Measurements from ENCODE around the gene ZC3H7A.

The ZC3H7A gene

DNA sequence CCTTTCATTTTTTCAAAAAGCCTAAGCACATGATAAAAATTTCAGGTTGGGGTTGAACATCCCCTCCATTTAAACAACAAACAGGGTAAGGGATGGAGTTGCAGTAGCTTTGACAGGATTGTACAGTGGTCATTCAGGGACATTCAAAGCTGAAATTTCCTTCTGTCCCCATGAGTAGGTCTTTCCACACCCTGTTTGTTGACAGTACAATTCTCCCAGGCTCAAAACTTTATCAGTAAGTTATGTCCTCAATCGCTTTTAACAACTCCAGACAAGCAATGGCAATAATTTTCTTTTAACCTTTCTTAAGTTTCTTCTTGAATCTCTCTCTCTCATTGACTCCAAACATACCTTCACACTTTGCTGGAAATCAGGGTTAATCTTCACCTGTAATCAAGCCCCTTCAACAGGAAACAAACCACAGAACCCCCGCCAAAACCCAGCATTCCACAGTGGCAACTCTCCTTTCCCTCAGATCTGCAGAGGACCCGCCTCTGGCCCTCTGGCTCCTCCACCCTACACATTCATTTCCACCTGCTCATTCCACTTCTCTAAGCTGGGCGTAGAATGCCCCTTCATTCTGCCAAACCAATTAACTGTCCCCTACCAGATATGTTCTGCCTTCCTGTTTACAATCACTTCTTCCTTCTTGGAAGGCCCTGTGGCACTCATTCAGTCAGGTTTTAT, 75.1 kb downstream of the ZC3H7A start:
- TF ChIP-seq, protein P1, sequence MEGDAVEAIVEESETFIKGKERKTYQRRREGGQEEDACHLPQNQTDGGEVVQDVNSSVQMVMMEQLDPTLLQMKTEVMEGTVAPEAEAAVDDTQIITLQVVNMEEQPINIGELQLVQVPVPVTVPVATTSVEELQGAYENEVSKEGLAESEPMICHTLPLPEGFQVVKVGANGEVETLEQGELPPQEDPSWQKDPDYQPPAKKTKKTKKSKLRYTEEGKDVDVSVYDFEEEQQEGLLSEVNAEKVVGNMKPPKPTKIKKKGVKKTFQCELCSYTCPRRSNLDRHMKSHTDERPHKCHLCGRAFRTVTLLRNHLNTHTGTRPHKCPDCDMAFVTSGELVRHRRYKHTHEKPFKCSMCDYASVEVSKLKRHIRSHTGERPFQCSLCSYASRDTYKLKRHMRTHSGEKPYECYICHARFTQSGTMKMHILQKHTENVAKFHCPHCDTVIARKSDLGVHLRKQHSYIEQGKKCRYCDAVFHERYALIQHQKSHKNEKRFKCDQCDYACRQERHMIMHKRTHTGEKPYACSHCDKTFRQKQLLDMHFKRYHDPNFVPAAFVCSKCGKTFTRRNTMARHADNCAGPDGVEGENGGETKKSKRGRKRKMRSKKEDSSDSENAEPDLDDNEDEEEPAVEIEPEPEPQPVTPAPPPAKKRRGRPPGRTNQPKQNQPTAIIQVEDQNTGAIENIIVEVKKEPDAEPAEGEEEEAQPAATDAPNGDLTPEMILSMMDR (IDR thresholded peaks at IDR 0.05; ENCODE audit: low read depth, low read length) = no peak
- Histone ChIP-seq H3K36me3 (peaks cover 13% of the 10 kb centered on the region), H3K4me1 (no peaks in the 10 kb centered on the region), H3K4me3 (ENCODE audit: low read depth, low read length) (no peak overlapping the region), H3K27me3 (no peaks in the 10 kb centered on the region), H3K9me3 (no peaks in the 10 kb centered on the region)
- DNase-seq = no peak

DNA sequence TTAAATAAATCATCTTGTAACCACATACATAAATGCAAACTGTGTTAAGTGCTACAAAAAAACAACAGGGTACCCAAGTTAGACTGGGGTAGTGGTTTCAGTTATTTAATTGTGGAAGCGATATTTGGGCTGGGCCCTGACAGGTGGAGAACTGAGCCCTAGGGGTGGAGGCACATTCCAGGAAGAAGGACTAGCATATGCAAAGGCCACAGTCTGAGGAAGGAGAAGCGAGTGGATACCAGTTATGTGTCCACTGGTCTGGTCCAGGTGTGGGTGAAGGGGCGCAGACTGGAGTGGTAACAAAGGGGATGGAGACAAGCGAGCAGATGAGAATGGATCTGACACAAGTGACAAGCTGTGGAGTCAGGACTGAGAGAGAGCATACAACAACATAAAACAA, 77.3 kb downstream of the ZC3H7A start:
- TF ChIP-seq, protein P1 (IDR thresholded peaks at IDR 0.05; ENCODE audit: low read depth, low read length) = no peak
- DNase-seq = no peak
- Histone ChIP-seq H3K9me3 (no peaks in the 10 kb centered on the region), H3K4me1 (no peaks in the 10 kb centered on the region), H3K36me3 (peaks cover 5% of the 10 kb centered on the region), H3K27me3 (no peaks in the 10 kb centered on the region), H3K4me3 (ENCODE audit: low read depth, low read length) (no peak overlapping the region)

DNA sequence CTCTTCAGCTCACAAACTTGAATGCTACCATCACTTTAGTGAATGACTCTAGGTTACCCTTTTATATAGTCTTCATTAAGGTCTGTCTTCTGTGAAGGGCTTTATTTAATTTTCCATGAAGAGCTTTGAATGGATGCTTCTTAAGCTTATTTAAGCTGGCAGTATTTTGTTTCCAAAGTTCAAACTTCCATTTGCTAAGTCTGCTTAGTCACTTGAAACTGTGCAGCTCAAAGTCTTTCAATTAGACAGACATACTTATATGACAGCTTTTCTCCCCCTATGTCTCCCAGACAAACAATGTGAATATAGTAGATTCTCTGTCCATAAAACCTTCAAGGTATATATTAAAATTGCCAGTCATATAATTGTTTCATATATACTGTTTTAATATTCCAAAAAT, 77.9 kb downstream of the ZC3H7A start:
- no peak overlapping the region for H3K4me3 ChIP-seq (ENCODE audit: low read depth, low read length)
- no peak for DNase-seq
- peaks cover 5% of the 10 kb centered on the region for H3K36me3 ChIP-seq
- no peaks in the 10 kb centered on the region for H3K4me1 ChIP-seq
- no peaks in the 10 kb centered on the region for H3K9me3 ChIP-seq
- TF ChIP-seq, protein P1 (IDR thresholded peaks at IDR 0.05; ENCODE audit: low read depth, low read length) = no peak
- H3K27me3 ChIP-seq = no peaks in the 10 kb centered on the region

DNA sequence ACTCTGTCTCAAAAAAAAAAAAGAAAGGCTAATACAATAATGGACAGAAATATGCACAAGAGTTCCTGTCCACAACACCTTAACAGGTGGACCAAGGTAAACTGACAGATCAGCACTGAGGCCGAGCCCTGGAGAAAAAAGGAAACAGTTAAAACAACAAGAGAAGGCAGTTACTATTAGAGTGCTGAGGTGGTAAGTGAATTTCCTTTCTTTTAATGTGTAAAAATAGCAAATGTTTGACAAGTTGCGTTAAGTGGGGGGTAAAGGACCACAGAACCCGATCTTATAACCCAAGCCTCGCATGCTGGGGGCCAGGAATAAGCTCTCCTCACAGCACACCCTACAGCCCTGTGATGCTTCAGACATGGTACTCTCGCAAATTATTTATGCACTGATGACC, 79.2 kb downstream of the ZC3H7A start:
- no peaks in the 10 kb centered on the region for H3K27me3 ChIP-seq
- TF ChIP-seq, protein P1 (IDR thresholded peaks at IDR 0.05; ENCODE audit: low read depth, low read length) = no peak
- no peak overlapping the region for H3K4me3 ChIP-seq (ENCODE audit: low read depth, low read length)
- no peaks in the 10 kb centered on the region for H3K9me3 ChIP-seq
- peaks cover 7% of the 10 kb centered on the region for H3K36me3 ChIP-seq
- no peaks in the 10 kb centered on the region for H3K4me1 ChIP-seq
- DNase-seq = no peak

DNA sequence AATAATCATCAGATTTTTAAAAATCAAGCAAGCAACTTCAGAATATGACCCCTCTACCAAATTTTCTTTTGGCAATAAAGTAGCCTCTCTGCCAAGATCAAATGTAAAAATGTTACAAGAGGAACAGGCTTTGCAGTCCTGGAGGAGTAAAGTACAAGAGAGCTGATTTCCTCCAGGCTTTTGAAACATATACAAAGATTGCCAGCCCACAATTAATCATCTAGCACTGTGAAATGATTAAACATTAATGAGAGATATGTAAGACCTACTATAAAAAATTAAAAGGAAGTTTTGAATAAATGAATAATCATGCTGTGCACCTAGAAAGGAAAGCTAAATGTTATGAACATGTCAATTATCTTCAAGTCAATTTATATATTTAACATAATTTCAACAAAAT, 80.7 kb downstream of the ZC3H7A start:
- Histone ChIP-seq H3K36me3 (peaks cover 7% of the 10 kb centered on the region), H3K9me3 (no peaks in the 10 kb centered on the region), H3K27me3 (no peaks in the 10 kb centered on the region), H3K4me1 (no peaks in the 10 kb centered on the region), H3K4me3 (ENCODE audit: low read depth, low read length) (no peak overlapping the region)
- TF ChIP-seq, protein P1 (IDR thresholded peaks at IDR 0.05; ENCODE audit: low read depth, low read length) = no peak
- no peak for DNase-seq

DNA sequence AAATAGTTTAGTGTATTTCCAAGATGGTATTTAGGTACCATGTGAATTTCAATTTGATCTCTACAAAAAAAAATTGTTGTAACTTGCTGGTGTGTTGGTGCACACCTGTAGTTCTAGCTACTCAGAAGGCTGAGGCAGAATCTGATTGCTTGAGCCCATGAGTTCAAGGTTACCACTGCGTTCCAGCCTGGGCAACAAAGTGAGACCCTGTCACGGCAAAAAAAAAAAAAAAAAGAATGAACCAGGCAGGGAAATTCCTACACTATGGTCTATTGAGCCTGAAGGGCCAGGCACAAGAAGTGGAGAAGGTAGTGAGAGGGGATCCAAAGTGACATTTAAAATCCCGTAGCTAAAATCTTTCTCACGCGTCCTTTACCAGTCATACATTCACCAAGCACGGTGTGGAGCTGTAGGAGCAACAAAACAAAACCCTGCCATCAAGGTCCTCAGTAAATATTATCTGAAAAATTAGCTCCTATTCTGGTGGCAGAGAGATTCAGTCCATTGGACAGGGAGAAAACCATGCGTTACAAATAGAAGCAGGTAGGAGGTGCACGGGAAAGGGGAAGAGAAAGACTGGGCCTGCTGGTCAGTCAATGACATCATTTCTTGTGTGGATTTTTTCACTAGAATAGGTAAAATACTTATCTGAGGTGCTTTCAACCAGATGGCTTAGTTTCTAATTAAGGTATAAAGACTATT, 81.7 kb downstream of the ZC3H7A start:
- Histone ChIP-seq H3K4me1 (no peaks in the 10 kb centered on the region), H3K9me3 (no peaks in the 10 kb centered on the region), H3K36me3 (peaks cover 2% of the 10 kb centered on the region), H3K4me3 (ENCODE audit: low read depth, low read length) (no peak overlapping the region), H3K27me3 (no peaks in the 10 kb centered on the region)
- TF ChIP-seq, protein P1 (IDR thresholded peaks at IDR 0.05; ENCODE audit: low read depth, low read length) = no peak
- no peak for DNase-seq

Data from BE2C (cell line).